ENCODE data around the gene SHF. TPM values are rescaled to one million over a fixed set of nuclear protein-coding genes. Genes with fewer than 3 reads are reported as not detected.

The SHF gene
- total RNA-seq, 1 experiment from 2014 or later, result 21.7 TPM

GRCh38 chr15:45123397-45123796, 64.4 kb downstream of the SHF start:
- no peak overlapping the region for H3K18ac ChIP-seq (ENCODE audit: insufficient read length, low read depth, low read length)
- H2BK12ac ChIP-seq (ENCODE audit: insufficient read length, low read depth, low read length), result no peak overlapping the region
- no peak overlapping the region for H3K9ac ChIP-seq (ENCODE audit: extremely low read depth, insufficient read length, low read length)
- H3K4me2 ChIP-seq (ENCODE audit: insufficient read depth, insufficient read length, low read length), result no peak overlapping the region
- H2AFZ ChIP-seq (ENCODE audit: low read length), result no peak overlapping the region
- H3K27ac Mint-ChIP-seq, result no peak overlapping the region
- no peak overlapping the region for H3T11ph ChIP-seq (ENCODE audit: low read length)
- H2BK5ac ChIP-seq (ENCODE audit: insufficient read length, low read length), result no peak overlapping the region
- DNase-seq, result no peak
- H4K8ac ChIP-seq (replicated peaks; ENCODE audit: insufficient read length, low read depth, low read length), result no peak overlapping the region
- no peak for TF ChIP-seq CTCF (conservative IDR thresholded peaks at IDR 0.05)
- H3K27ac ChIP-seq (ENCODE audit: insufficient read length, low read depth, low read length), result no peak overlapping the region
- no peak overlapping the region for H3K14ac ChIP-seq (ENCODE audit: insufficient read depth, low read length)
- H4K20me1 ChIP-seq (ENCODE audit: control insufficient read depth, insufficient read depth, insufficient read length), result no peaks in the 10 kb centered on the region
- H3K4me1 Mint-ChIP-seq, result peaks cover under 1 to 3% of the 10 kb centered on the region in 2 experiments; a peak in 2 of 4 replicates
- H3K27me3 ChIP-seq (ENCODE audit: insufficient read depth, low read length), result peaks cover 20% of the 10 kb centered on the region
- no peaks in the 10 kb centered on the region for H3K9me3 ChIP-seq (ENCODE audit: control insufficient read depth, low read depth, low read length)
- H2BK15ac ChIP-seq (ENCODE audit: low read depth, low read length), result no peak overlapping the region
- H3K4me1 ChIP-seq (ENCODE audit: insufficient read depth, low read length), result no peaks in the 10 kb centered on the region
- H3K4me3 Mint-ChIP-seq, result no peak overlapping the region
- no peak overlapping the region for H4K91ac ChIP-seq (ENCODE audit: insufficient read length, low read depth, low read length)
- no peak overlapping the region for H3K23ac ChIP-seq (ENCODE audit: insufficient read length, low read depth, low read length)
- no peaks in the 10 kb centered on the region for H3K79me1 ChIP-seq (ENCODE audit: insufficient read depth, low read depth, low read length, poor library complexity, severe bottlenecking)
- H2BK20ac ChIP-seq (ENCODE audit: low read depth, low read length, poor library complexity, severe bottlenecking), result no peak overlapping the region
- no peak overlapping the region for H2AK5ac ChIP-seq (ENCODE audit: insufficient read length, low read length)
- H2BK120ac ChIP-seq (ENCODE audit: low read depth, low read length, poor library complexity, severe bottlenecking), result no peak overlapping the region
- H3K23me2 ChIP-seq (ENCODE audit: insufficient read length, low read depth, low read length, poor library complexity, severe bottlenecking), result no peaks in the 10 kb centered on the region
- no peak overlapping the region for H3K4ac ChIP-seq (ENCODE audit: low read depth, low read length)
- no peak overlapping the region for H3K56ac ChIP-seq (ENCODE audit: insufficient read length, low read depth, low read length)
- H3K27me3 Mint-ChIP-seq (ENCODE audit: low read depth), result peaks cover 79% of the 10 kb centered on the region
- no peak overlapping the region for H4K5ac ChIP-seq (ENCODE audit: insufficient read length, low read depth, low read length)
- H3K79me2 ChIP-seq (ENCODE audit: insufficient read depth, low read length), result no peaks in the 10 kb centered on the region
- H3K9me3 Mint-ChIP-seq, result no peaks in the 10 kb centered on the region
- no peaks in the 10 kb centered on the region; a peak in 1 of 7 replicates for H3K36me3 Mint-ChIP-seq (ENCODE audit: insufficient read depth in 1 of 3, low read depth in 3 of 3)
